Measurements from ENCODE around the gene ALPL. TPM values are rescaled to one million over a fixed set of nuclear protein-coding genes. Genes with fewer than 3 reads are reported as not detected.

Gene ALPL
- polyA plus RNA-seq, 3 donors = not detected

DNA sequence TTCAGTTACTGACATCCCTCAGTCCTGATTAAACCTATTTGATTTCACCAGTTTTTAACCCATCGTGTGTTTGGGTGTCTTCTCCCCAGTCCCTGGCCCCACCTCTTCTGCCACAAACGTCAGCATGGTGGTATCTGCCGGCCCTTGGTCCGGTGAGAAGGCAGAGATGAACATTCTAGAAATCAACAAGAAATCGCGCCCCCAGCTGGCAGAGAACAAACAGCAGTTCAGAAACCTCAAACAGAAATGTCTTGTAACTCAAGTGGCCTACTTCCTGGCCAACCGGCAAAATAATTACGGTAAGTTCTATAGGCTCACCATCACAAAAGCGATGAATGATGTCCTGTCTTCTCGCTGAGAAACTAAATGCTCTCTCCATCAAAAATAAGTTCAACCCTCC lies 40.6 kb upstream of the ALPL start:
- no peak overlapping the region for H2AFZ ChIP-seq (ENCODE audit: insufficient read depth, low read depth, low read length, poor library complexity, severe bottlenecking)
- H3K36me3 ChIP-seq (replicated peaks in 1 of 2; ENCODE audit: control insufficient read depth in 1 of 2, insufficient read depth in 2 of 2, low read length in 2 of 2) = no peaks in the 10 kb centered on the region
- H3K4me3 ChIP-seq (replicated peaks in 1 of 3; ENCODE audit: low read depth in 2 of 3, low read length in 3 of 3) = no peak overlapping the region
- H3K36me3 Mint-ChIP-seq = peaks cover 0 to 6% of the 10 kb centered on the region in 2 donors
- no peak overlapping the region for H3K4me3 Mint-ChIP-seq
- no peaks in the 10 kb centered on the region for H4K20me1 ChIP-seq (ENCODE audit: insufficient read depth, low read length)
- peaks cover 1 to 8% (median 2%) of the 10 kb centered on the region in 3 donors for H3K27me3 Mint-ChIP-seq (ENCODE audit: low read depth in 3 of 3)
- H3K4me2 ChIP-seq (replicated peaks; ENCODE audit: extremely low read depth, low read length, poor library complexity, severe bottlenecking) = no peak overlapping the region
- peak; percentile 22 for TF ChIP-seq CTCF (IDR thresholded peaks at IDR 0.05)
- 16% methylated on average over 8 of the region's 10 CpGs for WGBS (ENCODE audit: insufficient coverage)
- no peaks in the 10 kb centered on the region for H3K4me1 ChIP-seq (ENCODE audit: control insufficient read depth in 1 of 2, insufficient read depth in 2 of 2, low read length in 2 of 2)
- no peaks in the 10 kb centered on the region for H3K9me3 ChIP-seq (replicated peaks in 1 of 2; ENCODE audit: control insufficient read depth in 1 of 2, insufficient read depth in 1 of 2, low read length in 2 of 2)
- H3K27me3 ChIP-seq (ENCODE audit: control insufficient read depth in 2 of 2, insufficient read depth in 2 of 2, low read length in 2 of 2) = no peaks in the 10 kb centered on the region
- no peak overlapping the region for H3K27ac ChIP-seq (ENCODE audit: low read depth in 1 of 2, low read length in 2 of 2)
- H3K27ac Mint-ChIP-seq = no peak overlapping the region
- intact Hi-C loops (cut with micrococcal nuclease) = no loop called here
- no peaks in the 10 kb centered on the region for H3K9me3 Mint-ChIP-seq
- H3K9ac ChIP-seq (ENCODE audit: insufficient read depth, low read length, poor library complexity, severe bottlenecking) = no peak overlapping the region
- DNase-seq = no peak
- peaks cover 5% of the 10 kb centered on the region for H3K4me1 Mint-ChIP-seq
- H3K79me2 ChIP-seq (ENCODE audit: insufficient read depth, low read length) = no peaks in the 10 kb centered on the region

- Histone ChIP-seq H4K20me1 (ENCODE audit: insufficient read depth, low read length) (no peaks in the 10 kb centered on the region), H3K27ac (ENCODE audit: low read depth in 1 of 2, low read length in 2 of 2) (no peak overlapping the region), H2AFZ (ENCODE audit: insufficient read depth, low read depth, low read length, poor library complexity, severe bottlenecking) (no peak overlapping the region), H3K4me1 (ENCODE audit: control insufficient read depth in 1 of 2, insufficient read depth in 2 of 2, low read length in 2 of 2) (no peaks in the 10 kb centered on the region), H3K9me3 (replicated peaks in 1 of 2; ENCODE audit: control insufficient read depth in 1 of 2, insufficient read depth in 1 of 2, low read length in 2 of 2) (no peaks in the 10 kb centered on the region), H3K4me3 (replicated peaks in 1 of 3; ENCODE audit: low read depth in 2 of 3, low read length in 3 of 3) (no peak overlapping the region), H3K9ac (ENCODE audit: insufficient read depth, low read length, poor library complexity, severe bottlenecking) (no peak overlapping the region), H3K4me2 (replicated peaks; ENCODE audit: extremely low read depth, low read length, poor library complexity, severe bottlenecking) (no peak overlapping the region), H3K79me2 (ENCODE audit: insufficient read depth, low read length) (no peaks in the 10 kb centered on the region), H3K27me3 (ENCODE audit: control insufficient read depth in 2 of 2, insufficient read depth in 2 of 2, low read length in 2 of 2) (no peaks in the 10 kb centered on the region), H3K36me3 (replicated peaks in 1 of 2; ENCODE audit: control insufficient read depth in 1 of 2, insufficient read depth in 2 of 2, low read length in 2 of 2) (no peaks in the 10 kb centered on the region)
- Mint-ChIP-seq H3K27ac (no peak overlapping the region), H3K4me1 (peaks cover 5% of the 10 kb centered on the region), H3K4me3 (no peak overlapping the region), H3K36me3 (peaks cover 0 to 7% of the 10 kb centered on the region in 2 donors), H3K9me3 (no peaks in the 10 kb centered on the region), H3K27me3 (ENCODE audit: low read depth in 3 of 3) (peaks cover 2 to 10% (median 3%) of the 10 kb centered on the region in 3 donors)
- no peak for TF ChIP-seq CTCF (IDR thresholded peaks at IDR 0.05)
- DNase-seq = peak; percentile 8 to 14 (median 11)
- 58% methylated on average over 7 of the region's 9 CpGs for WGBS (ENCODE audit: insufficient coverage)
- intact Hi-C loops (cut with micrococcal nuclease) = no loop called here
Measured at GRCh38 chr1:21469581-21469980, 39.6 kb upstream of the ALPL start.
